NB4 (cell line): Measurements from ENCODE around the gene ZNF75A.

Source experiments
- CTCF ChIP-seq: IDR thresholded peaks from one replicate; pipeline ENCODE4 v1.5.1; 2012; ENCODE audit warnings: low read depth, low read length
- MYC ChIP-seq: IDR thresholded peaks from 2 replicates; pipeline ENCODE4 v1.6.1; 2011; ENCODE audit warnings: low read depth, low read length
- POLR2A ChIP-seq: IDR thresholded peaks from 2 replicates; pipeline ENCODE4 v1.6.1; 2011; ENCODE audit warnings: mild to moderate bottlenecking; ENCODE audit not compliant: insufficient read length; ENCODE audit errors: extremely low read depth
- TF ChIP-seq, protein P1 (sequence below): IDR thresholded peaks from 2 replicates; pipeline ENCODE4 v1.6.1; 2011; ENCODE audit warnings: low read depth, low read length

DNA sequence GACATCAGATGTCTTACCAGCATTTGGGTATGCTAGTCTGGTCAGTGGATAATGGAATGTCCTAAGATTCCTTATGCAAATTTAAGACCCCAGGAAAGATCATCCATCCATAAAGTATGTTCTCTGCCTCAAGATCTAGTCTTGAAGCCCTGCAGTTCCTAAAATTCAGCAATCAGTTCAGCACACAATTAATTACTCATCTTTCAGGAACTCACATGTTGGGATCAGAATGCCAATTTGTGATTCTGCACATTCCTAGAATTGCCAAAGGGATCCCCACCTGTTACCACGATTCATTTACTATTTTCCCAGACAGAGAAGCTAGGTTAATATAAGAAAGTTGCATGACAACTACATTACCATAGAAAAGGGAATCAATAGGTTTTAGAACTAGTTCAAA is 53.6 kb downstream of the ZNF75A start:
- TF ChIP-seq, protein P1, sequence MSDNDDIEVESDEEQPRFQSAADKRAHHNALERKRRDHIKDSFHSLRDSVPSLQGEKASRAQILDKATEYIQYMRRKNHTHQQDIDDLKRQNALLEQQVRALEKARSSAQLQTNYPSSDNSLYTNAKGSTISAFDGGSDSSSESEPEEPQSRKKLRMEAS: no peak
- TF ChIP-seq CTCF (no peak), POLR2A (no peak), MYC (no peak)
